Smooth muscle cell (in vitro differentiated cells): ENCODE data around the gene ZRSR2. TPM values are rescaled to one million over a fixed set of nuclear protein-coding genes. Genes with fewer than 3 reads are reported as not detected.

Source experiments
- DNase-seq: peaks from one replicate; lab custom pipeline; 2025; ENCODE audit not compliant: unreplicated experiment; lab: John Stamatoyannopoulos, UW
- H2AFZ ChIP-seq: fragments of 200-600 bp; sonication (generic); 2 replicates; pipeline ENCODE4 v1.6.0; 2016; ENCODE audit warnings: antibody characterized with exemption, low read depth, mild to moderate bottlenecking
- H3F3A ChIP-seq: fragments of 200-600 bp; sonication (generic); 2 replicates; pipeline ENCODE4 v1.6.0; 2017; ENCODE audit warnings: antibody characterized with exemption, low read depth
- H3K27ac ChIP-seq: fragments of 200-600 bp; sonication (generic); 2 replicates; pipeline ENCODE4 v1.5.1; 2016; ENCODE audit warnings: low read depth, mild to moderate bottlenecking
- H3K27me3 ChIP-seq: fragments of 200-600 bp; sonication (generic); 2 replicates; pipeline ENCODE4 v1.6.1; 2016; ENCODE audit warnings: low read depth, mild to moderate bottlenecking
- H3K36me3 ChIP-seq: fragments of 200-600 bp; sonication (generic); 2 replicates; pipeline ENCODE4 v1.5.1; 2016; ENCODE audit warnings: low read depth
- H3K4me1 ChIP-seq: fragments of 200-600 bp; sonication (generic); 2 replicates; pipeline ENCODE4 v1.5.1; 2016; ENCODE audit warnings: low read depth
- H3K4me2 ChIP-seq: fragments of 200-600 bp; sonication (generic); 2 replicates; pipeline ENCODE4 v1.6.0; 2016; ENCODE audit warnings: mild to moderate bottlenecking
- H3K4me3 ChIP-seq: fragments of 200-600 bp; sonication (generic); 2 replicates; pipeline ENCODE4 v1.5.1; 2016; ENCODE audit warnings: mild to moderate bottlenecking
- H3K79me2 ChIP-seq: fragments of 200-600 bp; sonication (generic); 2 replicates; pipeline ENCODE4 v1.6.0; 2016; ENCODE audit warnings: low read depth, mild to moderate bottlenecking
- H3K9ac ChIP-seq: fragments of 200-600 bp; sonication (generic); 2 replicates; pipeline ENCODE4 v1.6.0; 2016; ENCODE audit warnings: low read depth
- H3K9me3 ChIP-seq: fragments of 200-600 bp; sonication (generic); replicated peaks from 2 replicates; pipeline ENCODE4 v1.5.1; 2016; ENCODE audit warnings: low read depth
- H4K20me1 ChIP-seq: fragments of 200-600 bp; sonication (generic); 2 replicates; pipeline ENCODE4 v1.6.0; 2016; ENCODE audit warnings: low read depth
- WGBS: methylation state at CpG from one replicate; pipeline ENCODE4 v1.1.7; 2016; ENCODE audit warnings: low lambda C conversion rate; 5-methylcytosine and 5-hydroxymethylcytosine counted together
- polyA plus RNA-seq: library from polyadenylated mRNA; unstranded; fragments of >200 nt; fragmentation: Nextera tagmentation; extraction: Ambion mirVana; gene quantifications from 2 replicates; pipeline ENCODE4 v1.2.1, GENCODE V29; 2016
- total RNA-seq: library from RNA; depleted of rRNA; stranded (reverse); fragments of >200 nt; gene quantifications from 2 replicates; pipeline ENCODE4 v1.2.3, GENCODE V29; 2014
- TF ChIP-seq, protein P1 (sequence below): fragments of 200-600 bp; sonication (generic); IDR thresholded peaks from 2 replicates; pipeline ENCODE4 v1.5.1; 2017; ENCODE audit warnings: borderline replicate concordance, mild to moderate bottlenecking, antibody characterized with exemption; ENCODE audit not compliant: insufficient read depth, poor library complexity, severe bottlenecking

Gene ZRSR2
- total and polyA plus RNA-seq, 2 experiments from 2014 or later, result 7.1 to 23.9 TPM

DNA sequence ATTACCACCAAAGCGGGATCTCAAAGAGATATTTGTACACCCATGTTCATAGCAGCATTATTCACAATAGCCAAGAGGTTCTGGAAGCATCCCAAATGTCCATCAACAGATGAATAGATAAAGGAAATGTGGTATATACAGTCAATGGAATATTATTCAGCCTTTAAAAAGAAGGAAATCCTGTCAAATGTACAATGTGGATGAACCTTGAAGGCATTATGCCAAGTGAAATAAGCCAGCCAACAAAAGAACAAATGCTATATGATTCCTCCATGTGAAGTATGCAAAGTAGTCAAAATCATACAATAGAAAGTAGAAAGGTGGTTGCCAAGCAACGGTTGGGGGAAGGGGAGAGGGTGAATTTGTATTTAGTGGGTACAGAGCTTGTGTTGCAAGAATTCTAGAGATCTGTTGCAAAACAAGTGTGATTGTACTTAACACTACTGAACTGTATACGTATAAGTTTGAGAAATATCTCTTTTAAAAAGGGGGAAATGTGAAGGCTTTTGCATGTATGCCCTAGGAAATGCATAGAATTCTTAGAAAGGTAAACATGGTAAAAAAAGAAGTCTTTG, 5.0 kb upstream of the ZRSR2 start:
- Histone ChIP-seq H3K36me3 (peaks cover 4% of the 10 kb centered on the region), H3K9ac (no peak overlapping the region)
- 97% methylated on average over 3 of the region's 3 CpGs for WGBS

DNA sequence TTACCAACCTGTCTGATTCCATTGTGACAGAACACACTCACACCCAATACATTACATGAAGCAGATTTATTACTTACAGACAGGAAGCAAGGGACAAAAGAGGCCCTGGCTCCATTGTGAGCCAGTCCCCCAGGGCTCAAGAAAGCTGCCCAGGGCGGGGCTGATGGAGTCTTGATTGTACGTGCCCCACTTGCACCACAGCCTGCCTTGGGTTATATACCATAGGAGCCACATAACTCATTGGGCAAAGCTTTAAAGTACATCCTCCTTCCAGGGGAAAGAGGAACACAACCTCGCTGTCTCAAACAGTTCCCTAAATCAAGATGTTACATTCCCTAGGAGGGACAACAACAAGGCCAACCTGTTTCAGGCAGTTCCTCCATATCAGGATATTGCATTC, 3.4 kb upstream of the ZRSR2 start:
- WGBS, result 87% methylated on average over 3 of the region's 3 CpGs
- Histone ChIP-seq H3K4me2 (no peak overlapping the region), H2AFZ (no peak overlapping the region), H3K27me3 (no peaks in the 10 kb centered on the region), H3K4me1 (peaks cover 10% of the 10 kb centered on the region), H4K20me1 (no peaks in the 10 kb centered on the region), H3K79me2 (peaks cover 11% of the 10 kb centered on the region), H3K36me3 (peaks cover 4% of the 10 kb centered on the region), H3K27ac (no peak overlapping the region), H3K9ac (no peak overlapping the region), H3F3A (no peaks in the 10 kb centered on the region), H3K9me3 (no peaks in the 10 kb centered on the region), H3K4me3 (no peak overlapping the region)
- no peak for DNase-seq
- TF ChIP-seq, protein P1, sequence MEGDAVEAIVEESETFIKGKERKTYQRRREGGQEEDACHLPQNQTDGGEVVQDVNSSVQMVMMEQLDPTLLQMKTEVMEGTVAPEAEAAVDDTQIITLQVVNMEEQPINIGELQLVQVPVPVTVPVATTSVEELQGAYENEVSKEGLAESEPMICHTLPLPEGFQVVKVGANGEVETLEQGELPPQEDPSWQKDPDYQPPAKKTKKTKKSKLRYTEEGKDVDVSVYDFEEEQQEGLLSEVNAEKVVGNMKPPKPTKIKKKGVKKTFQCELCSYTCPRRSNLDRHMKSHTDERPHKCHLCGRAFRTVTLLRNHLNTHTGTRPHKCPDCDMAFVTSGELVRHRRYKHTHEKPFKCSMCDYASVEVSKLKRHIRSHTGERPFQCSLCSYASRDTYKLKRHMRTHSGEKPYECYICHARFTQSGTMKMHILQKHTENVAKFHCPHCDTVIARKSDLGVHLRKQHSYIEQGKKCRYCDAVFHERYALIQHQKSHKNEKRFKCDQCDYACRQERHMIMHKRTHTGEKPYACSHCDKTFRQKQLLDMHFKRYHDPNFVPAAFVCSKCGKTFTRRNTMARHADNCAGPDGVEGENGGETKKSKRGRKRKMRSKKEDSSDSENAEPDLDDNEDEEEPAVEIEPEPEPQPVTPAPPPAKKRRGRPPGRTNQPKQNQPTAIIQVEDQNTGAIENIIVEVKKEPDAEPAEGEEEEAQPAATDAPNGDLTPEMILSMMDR, result no peak

More for the DNA sequence above, 5.0 kb upstream of the ZRSR2 start:
- Histone ChIP-seq H2AFZ (no peak overlapping the region), H3K79me2 (no peaks in the 10 kb centered on the region), H3F3A (no peaks in the 10 kb centered on the region), H3K4me1 (peaks cover 4% of the 10 kb centered on the region), H3K4me3 (no peak overlapping the region), H3K9me3 (no peaks in the 10 kb centered on the region), H4K20me1 (no peaks in the 10 kb centered on the region), H3K4me2 (no peak overlapping the region), H3K27me3 (no peaks in the 10 kb centered on the region), H3K27ac (no peak overlapping the region)
- no peak for DNase-seq
- TF ChIP-seq, protein P1, result no peak

DNA sequence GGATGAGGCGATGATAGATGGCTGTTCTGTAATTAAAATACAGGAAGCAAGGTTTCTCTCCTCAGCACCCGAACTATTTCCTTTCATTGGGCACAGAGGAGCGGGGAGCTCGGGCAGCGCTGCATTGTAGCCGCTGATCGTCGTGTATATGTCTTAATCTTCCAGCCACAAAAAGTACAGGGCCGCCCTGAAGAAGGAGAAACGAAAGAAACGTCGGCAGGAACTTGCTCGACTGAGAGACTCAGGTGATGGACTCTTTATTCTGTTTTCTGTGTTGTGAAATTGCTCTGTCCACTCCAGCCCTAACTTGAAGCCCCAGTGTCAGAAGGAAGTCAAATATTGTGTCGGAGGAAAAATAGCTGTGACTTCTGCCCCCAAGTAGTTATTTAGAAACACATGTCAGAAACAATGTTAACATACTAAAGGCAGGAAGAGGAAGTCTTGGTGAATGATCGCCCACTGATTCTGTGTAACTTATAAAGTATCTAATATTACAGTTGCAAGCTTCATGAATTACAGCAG, 546 bp downstream of the ZRSR2 start:
- Histone ChIP-seq H3K9ac (peak overlapping the region; percentile 34), H3F3A (no peaks in the 10 kb centered on the region), H2AFZ (peak overlapping the region; percentile 92), H3K27me3 (no peaks in the 10 kb centered on the region), H3K36me3 (peaks cover 7% of the 10 kb centered on the region), H4K20me1 (peaks cover 3% of the 10 kb centered on the region), H3K4me1 (peaks cover 10% of the 10 kb centered on the region), H3K27ac (peak overlapping the region; percentile 66), H3K4me2 (peak overlapping the region; percentile 91), H3K9me3 (no peaks in the 10 kb centered on the region), H3K4me3 (peak overlapping the region; percentile 68), H3K79me2 (peaks cover 49% of the 10 kb centered on the region)
- TF ChIP-seq, protein P1, result no peak
- DNase-seq, result no peak
- 4% methylated on average over 15 of the region's 15 CpGs for WGBS

DNA sequence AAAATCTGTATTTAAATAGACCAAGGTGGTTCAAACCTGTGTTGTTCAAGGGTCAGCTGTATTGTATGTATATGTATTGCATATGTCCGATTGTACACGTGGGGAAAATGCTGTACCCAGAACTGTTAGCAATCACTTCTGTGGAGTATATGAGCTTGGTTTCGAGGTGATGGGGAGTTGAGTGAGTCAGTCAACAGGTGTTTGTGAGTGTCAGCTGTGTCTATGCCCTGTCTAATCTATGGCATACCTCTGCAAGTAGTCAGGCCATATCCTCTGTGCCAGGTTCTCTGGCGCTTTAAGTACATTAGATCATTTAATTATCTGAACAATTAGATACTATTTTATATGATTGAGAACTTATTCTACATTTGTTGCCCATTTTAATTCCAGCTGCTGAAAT, 7.4 kb downstream of the ZRSR2 start:
- H3K79me2 ChIP-seq, result peaks cover 51% of the 10 kb centered on the region

More for the DNA sequence above, 7.4 kb downstream of the ZRSR2 start:
- WGBS, result 95% methylated on average over 4 of the region's 4 CpGs
- H3K4me1 ChIP-seq, result no peaks in the 10 kb centered on the region
- TF ChIP-seq, protein P1, result no peak
- no peak overlapping the region for H3K27ac ChIP-seq
- H3K36me3 ChIP-seq, result peaks cover 14% of the 10 kb centered on the region
- H3K4me3 ChIP-seq, result no peak overlapping the region
- no peaks in the 10 kb centered on the region for H3K27me3 ChIP-seq
- no peak overlapping the region for H3K4me2 ChIP-seq
- no peak overlapping the region for H3K9ac ChIP-seq
- no peak for DNase-seq
- H3K9me3 ChIP-seq, result no peaks in the 10 kb centered on the region
- H4K20me1 ChIP-seq, result peaks cover 29% of the 10 kb centered on the region
- no peaks in the 10 kb centered on the region for H3F3A ChIP-seq
- no peak overlapping the region for H2AFZ ChIP-seq
